HG02981 (cell line): ENCODE data around the gene SCUBE3.

ENCODE experiments used
- ATAC-seq: cut with Tn5 transposase; IDR thresholded peaks from one replicate; pipeline ENCODE4 v1.9.1; 2021; ENCODE audit warnings: mild to moderate bottlenecking, moderate library complexity; ENCODE audit not compliant: unreplicated experiment

Gene SCUBE3

DNA sequence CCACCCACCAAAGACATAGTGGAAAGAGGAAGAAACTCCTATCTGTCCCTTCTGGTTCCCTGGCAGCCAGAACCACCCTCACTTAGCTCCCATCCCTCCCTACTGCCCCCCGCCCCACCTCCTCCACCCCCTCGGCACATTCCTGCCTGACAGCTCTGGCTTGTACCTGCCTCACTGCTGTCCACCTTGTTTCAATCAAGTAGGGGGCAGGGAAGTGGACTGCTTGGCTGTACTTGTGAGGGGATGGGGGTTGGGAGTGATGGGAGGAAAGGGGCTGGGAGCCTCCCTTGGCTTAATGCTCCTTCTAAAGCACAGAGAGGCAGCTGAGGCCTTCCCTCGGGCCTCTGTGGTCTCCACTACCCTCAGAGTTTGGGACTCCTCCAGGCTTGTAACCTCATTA, 23.7 kb downstream of the SCUBE3 start:
- no peak for ATAC-seq

DNA sequence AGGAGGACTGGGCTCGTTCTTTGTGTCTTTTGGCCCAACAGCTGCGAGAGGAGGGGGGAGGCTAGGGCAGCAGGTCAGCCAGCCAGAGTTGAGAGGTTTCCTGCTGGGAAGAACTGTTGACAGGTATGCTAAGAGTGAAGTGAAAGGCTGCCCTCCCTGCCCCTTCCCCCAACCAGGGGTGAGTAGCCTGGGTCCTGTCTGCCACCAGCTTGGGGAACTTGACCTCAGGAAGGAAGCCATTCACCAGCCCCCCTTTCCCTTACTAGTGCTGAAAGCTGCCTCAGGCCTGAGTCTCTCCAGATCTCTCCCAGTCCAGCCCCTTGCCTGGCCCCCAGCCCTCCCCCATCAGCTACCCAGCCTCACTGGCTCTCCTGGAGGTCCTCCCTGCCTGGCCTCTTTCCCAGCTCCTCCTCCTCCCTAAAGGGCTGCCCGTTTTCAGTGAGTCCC, 25.1 kb downstream of the SCUBE3 start:
- ATAC-seq = no peak

- no peak for ATAC-seq
Measured at GRCh38 chr6:35239581-35239980, 25.8 kb downstream of the SCUBE3 start.

- peak; percentile 68 for ATAC-seq
Measured at GRCh38 chr6:35240838-35241801, 27.4 kb downstream of the SCUBE3 start.

GRCh38 chr6:35242486-35242885, 28.7 kb downstream of the SCUBE3 start:
- no peak for ATAC-seq

DNA sequence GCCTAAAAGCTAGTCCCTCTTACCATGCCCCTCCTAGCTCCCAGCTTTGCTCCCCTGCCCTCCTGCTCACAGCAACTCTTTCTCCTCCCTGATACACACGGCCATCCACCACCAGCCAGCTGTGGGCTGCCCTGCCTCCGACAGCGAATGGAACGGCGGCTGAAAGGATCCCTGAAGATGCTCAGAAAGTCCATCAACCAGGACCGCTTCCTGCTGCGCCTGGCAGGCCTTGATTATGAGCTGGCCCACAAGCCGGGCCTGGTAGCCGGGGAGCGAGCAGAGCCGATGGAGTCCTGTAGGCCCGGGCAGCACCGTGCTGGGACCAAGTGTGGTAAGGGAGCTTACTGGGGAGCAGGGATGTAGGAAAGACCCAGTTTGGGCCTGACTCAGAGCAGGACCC, 29.1 kb downstream of the SCUBE3 start:
- ATAC-seq = no peak

GRCh38 chr6:35243386-35243958, 29.7 kb downstream of the SCUBE3 start:
- no peak for ATAC-seq

DNA sequence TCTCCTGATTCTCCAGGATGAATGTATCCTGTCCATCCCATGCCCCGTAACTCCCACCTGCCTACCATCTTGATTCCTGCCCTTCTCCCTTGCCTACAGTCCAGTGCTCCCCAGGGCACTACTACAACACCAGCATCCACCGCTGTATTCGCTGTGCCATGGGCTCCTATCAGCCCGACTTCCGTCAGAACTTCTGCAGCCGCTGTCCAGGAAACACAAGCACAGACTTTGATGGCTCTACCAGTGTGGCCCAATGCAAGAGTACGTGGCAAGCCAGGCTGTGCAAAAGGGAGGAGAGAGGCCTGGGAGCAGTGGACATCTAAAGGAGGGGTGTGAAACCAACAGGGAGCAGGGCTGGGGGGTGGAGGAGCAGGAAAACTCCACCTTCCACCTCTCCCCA, 30.8 kb downstream of the SCUBE3 start:
- no peak for ATAC-seq

DNA sequence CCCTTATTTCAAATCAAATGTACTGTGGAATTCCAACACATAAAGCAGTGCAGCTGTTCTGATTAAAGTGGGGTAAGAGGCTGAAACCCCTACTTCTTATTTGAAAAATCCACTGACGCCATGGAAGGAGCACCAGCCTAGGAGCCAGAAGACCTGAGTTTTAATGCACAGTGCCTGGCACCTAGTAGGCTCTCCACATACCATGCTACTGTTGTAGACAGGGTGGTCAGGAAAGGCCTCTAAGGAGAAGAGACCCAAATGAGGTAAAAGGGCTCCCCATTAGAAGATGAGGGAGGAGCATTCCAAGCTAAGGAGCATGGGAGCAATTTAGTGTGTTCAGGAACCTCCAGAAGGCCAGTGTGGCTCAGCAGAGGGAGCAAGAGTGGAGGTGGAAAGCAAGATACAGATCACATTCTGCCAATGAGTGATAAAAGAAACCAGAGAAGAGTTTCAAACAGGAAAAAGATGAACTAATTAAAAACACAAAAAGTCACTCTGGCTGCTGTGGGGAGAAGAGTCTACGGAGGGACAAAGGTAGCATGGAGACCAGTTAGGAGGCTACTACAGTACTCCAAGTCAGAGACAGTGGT, 34.0 kb downstream of the SCUBE3 start:
- ATAC-seq = no peak

DNA sequence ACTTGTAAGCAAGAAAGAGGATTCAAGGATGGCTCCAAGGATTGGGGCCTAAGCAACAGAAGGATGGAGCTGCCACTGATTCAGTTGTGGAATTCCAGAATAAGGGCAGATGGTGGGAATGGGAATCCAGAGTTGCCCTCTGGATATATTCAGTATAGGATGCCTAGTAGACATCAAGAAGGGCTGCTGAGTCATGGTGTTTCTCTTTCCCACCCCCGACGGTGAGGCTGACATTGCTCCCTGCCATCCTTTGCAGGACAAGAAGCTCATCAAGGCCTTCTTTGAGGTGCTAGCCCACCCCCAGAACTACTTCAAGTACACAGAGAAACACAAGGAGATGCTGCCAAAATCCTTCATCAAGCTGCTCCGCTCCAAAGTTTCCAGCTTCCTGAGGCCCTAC, 34.5 kb downstream of the SCUBE3 start:
- ATAC-seq = no peak

DNA sequence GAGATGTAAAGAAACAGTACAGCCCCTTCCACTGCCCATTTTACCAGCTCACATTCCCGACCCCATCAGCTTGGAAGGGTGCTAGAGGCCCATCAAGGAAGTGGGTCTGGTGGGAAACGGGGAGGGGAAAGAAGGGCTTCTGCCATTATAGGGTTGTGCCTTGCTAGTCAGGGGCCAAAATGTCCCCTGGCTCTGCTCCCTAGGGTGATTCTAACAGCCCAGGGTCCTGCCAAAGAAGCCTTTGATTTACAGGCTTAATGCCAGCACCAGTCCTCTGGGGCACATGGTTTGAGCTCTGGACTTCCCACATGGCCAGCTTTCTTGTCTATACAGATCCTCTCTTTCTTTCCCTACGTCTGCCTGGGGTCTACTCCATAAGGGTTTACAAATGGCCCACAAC, 35.2 kb downstream of the SCUBE3 start:
- no peak for ATAC-seq

- no peak for ATAC-seq
Measured at GRCh38 chr6:35251949-35252348, 38.2 kb downstream of the SCUBE3 start.

DNA sequence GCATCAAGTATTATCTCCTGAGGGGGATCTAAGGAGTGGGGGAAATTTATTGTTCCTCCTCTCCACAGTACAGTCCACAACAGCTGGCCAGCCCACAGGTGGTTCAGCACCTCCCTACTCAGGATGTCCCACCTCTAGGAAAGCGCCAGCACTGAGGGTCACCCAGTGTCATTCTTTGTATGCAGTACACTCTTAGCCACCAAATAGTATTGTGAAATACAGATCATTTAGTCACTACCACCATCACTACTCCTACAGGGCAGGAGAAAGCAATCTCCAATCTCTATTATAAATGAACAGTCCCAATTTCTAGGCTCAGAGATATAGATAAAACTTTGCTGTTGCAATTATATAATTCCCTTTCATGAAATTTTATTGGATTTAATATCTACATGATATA, 39.5 kb downstream of the SCUBE3 start:
- ATAC-seq = no peak

GRCh38 chr6:35258336-35258735, 44.6 kb downstream of the SCUBE3 start:
- no peak for ATAC-seq

DNA sequence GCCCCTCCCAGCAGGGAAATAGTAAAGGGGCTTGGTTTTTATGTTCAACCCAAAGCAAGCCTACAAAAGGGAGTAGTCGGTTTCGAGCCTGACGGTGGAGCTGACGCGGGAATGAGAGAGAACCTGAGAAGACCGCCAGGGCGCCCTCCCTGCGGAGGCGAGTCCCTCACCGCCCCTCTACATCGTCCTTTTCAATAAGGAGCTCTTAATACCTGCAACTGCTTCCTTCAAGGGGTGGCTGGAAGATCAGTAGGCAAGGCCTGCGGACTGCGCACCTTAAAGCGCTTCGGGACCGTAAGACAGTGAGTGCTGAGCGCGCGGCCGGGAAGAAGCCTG, 45.1 kb downstream of the SCUBE3 start:
- ATAC-seq = peak; percentile 11

- ATAC-seq = peak; percentile 77
Measured at GRCh38 chr6:35259194-35259947, 45.6 kb downstream of the SCUBE3 start, which contains the start of gene ZNF76. Gene ZNF76 (plus strand): TSS chr6:35259735. CDS start chr6:35281152, 21,417 bp downstream.

DNA sequence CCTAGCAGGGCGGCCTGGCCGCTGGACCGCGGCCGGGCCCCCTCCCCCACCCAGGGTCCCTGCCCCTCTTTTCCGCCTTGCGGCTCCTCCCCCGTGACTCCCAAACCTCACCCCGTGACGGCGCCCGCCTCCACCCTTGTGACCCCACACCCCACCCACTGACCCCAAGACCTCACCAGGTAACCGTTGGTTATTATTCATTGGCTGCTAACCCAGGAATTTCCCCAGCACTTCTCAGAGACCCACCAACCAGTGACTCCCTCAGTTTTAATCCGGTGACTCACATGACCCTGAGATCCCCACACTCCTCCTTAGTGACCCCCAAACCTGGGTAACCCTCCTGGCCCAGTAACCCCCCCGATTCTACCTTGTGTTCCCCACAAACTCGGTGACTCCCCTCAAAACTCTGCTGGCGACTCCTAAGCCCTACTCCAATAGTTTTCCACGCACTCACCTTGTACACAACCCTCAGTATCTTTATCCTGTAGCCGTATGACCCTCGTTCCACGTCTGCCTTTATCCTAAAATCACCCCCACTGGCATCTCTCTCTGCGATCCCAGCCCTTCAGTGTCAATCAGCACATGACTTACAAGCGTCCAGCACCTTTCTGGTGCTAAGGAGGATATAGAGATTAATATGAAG, 46.3 kb downstream of the SCUBE3 start:
- peak; percentile 34 for ATAC-seq

DNA sequence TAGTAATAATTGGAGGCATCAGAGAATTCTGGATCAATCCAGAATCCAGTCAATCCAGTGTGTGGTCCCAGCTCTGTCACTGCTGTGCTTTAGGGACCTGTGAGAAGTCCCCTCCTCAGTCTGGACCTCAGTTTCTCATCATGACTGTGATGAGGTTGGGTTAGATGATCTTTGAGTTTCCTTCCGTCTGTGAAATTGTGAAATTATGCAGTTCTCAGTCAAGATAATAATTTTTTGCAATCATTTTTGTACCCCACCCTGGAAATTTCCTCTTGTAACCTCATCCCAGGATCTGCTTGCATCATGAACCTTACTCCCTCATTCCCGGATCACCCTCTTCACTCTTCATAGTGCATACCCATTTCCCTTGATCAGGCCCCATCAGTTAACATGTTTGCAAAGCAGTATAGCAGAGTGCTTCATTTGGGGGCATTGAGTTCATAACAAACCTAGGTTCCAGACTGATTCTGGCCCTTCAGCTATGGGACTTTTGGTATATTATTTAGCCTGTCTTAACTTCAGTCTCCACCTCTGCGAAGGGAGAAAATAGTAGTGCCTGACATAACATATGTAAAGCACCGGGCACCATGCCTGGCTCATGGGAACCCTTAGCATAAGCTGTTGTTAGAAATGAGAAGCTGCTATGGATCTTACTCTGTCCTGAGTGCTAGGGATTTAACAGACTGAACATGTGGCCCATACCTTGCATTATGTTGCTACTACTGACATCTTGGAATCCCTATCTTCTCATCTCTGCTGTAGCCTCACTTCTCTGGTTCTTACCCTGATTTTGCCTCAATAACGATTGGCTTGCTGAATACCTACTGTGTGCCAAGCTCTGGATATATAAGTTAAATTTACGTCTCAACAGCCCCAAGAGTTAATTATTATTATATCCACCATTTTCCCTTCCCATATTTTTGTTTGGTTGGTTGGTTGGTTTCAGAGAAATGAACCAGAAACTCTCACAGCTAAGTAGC, 47.1 kb downstream of the SCUBE3 start:
- ATAC-seq = no peak

- no peak for ATAC-seq
Measured at GRCh38 chr6:35262596-35262995, 48.8 kb downstream of the SCUBE3 start.
